Activated B cell treated with CpG ODN at 0.5 μM for 24 hours (primary cell): ENCODE measurements around the gene MCOLN1. TPM values are rescaled to one million over a fixed set of nuclear protein-coding genes. Genes with fewer than 3 reads are reported as not detected.

Experiments used
- ATAC-seq: fragments of 200-7000 bp; cut with Tn5 transposase; one replicate; pipeline ENCODE4 v1.10.0; 2021; ENCODE audit warnings: low read depth, mild to moderate bottlenecking, moderate library complexity
- CTCF ChIA-PET: fragments of 350-600 bp; sonication (Branson Sonifier 250); formaldehyde crosslinking; loops from one replicate; lab custom pipeline; 2021; ENCODE audit warnings: antibody characterized with exemption; lab: Charles Lee
- POLR2A ChIA-PET: fragments of 350-600 bp; sonication (Branson Sonifier 250); formaldehyde crosslinking; loops from one replicate; lab custom pipeline; 2021; ENCODE audit warnings: antibody characterized with exemption; lab: Charles Lee
- DNase-seq: peaks from one replicate; pipeline ENCODE4 v3.0.0; 2022
- H3K27ac Mint-ChIP-seq: one replicate; pipeline ENCODE4 v1.8.0; 2020; ENCODE audit warnings: mixed read lengths
- H3K27me3 Mint-ChIP-seq: one replicate; pipeline ENCODE4 v1.8.0; 2021; ENCODE audit warnings: mixed read lengths
- H3K36me3 Mint-ChIP-seq: one replicate; pipeline ENCODE4 v1.8.0; 2021; ENCODE audit warnings: low read depth, mixed read lengths
- H3K4me1 Mint-ChIP-seq: one replicate; pipeline ENCODE4 v1.8.0; 2021; ENCODE audit warnings: mixed read lengths
- H3K4me3 Mint-ChIP-seq: one replicate; pipeline ENCODE4 v1.8.0; 2020; ENCODE audit warnings: mild to moderate bottlenecking, mixed read lengths
- H3K9me3 Mint-ChIP-seq: one replicate; pipeline ENCODE4 v1.8.0; 2020; ENCODE audit warnings: mixed read lengths
- intact Hi-C: fragments of 100-400 bp; cut with micrococcal nuclease; formaldehyde crosslinking; loops from one replicate; pipeline ENCODE4 v1.15.1; 2024
- total RNA-seq: library from RNA; stranded (reverse); gene quantifications from 2 replicates; pipeline ENCODE4 v1.2.3, GENCODE V29; 2022
- TF ChIP-seq, protein P1 (sequence below): fragments of 200-600 bp; IDR thresholded peaks from one replicate; pipeline ENCODE4 v1.8.0; 2022; ENCODE audit warnings: antibody characterized with exemption, mild to moderate bottlenecking

The MCOLN1 gene
- total RNA-seq, 1 donor from 2014 or later = 13.7 TPM

DNA sequence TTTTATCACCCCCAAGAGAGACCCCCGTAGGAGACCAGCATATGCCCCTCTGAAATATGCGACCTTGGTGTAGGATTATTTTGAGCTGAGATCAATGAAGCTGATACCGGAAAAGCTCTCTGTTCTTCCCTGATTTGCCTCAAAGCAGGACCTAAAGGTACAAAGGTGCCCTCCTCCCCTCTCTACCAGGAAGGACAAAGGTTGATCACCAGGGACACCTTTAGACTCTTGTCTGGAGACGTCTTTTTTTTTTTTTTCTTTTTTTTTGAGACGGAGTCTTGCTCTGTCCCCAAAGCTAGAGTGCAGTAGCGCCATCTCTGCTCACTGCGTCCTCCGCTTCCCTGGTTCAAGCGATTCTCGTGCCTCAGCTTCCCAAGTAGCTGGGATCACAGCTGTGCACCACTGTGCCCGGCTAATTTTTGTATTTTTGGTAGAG lies 32.8 kb upstream of the MCOLN1 start:
- no peak for ATAC-seq
- TF ChIP-seq, protein P1, sequence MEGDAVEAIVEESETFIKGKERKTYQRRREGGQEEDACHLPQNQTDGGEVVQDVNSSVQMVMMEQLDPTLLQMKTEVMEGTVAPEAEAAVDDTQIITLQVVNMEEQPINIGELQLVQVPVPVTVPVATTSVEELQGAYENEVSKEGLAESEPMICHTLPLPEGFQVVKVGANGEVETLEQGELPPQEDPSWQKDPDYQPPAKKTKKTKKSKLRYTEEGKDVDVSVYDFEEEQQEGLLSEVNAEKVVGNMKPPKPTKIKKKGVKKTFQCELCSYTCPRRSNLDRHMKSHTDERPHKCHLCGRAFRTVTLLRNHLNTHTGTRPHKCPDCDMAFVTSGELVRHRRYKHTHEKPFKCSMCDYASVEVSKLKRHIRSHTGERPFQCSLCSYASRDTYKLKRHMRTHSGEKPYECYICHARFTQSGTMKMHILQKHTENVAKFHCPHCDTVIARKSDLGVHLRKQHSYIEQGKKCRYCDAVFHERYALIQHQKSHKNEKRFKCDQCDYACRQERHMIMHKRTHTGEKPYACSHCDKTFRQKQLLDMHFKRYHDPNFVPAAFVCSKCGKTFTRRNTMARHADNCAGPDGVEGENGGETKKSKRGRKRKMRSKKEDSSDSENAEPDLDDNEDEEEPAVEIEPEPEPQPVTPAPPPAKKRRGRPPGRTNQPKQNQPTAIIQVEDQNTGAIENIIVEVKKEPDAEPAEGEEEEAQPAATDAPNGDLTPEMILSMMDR = no peak
- Mint-ChIP-seq H3K9me3 (no peaks in the 10 kb centered on the region), H3K4me1 (peaks cover 10% of the 10 kb centered on the region), H3K27me3 (peaks cover 3% of the 10 kb centered on the region), H3K36me3 (no peaks in the 10 kb centered on the region), H3K4me3 (peak overlapping the region; percentile 79), H3K27ac (no peak overlapping the region)
- ChIA-PET CTCF (no interaction called here), POLR2A (interaction anchor here (0.5 to 1.0 kb wide), 4 partner anchors 16 to 94 kb away, joined by 3 to 4 read pairs (median 3); partner anchors contain the start of gene MCOLN1)
- intact Hi-C loops = loop anchor here (1.0 to 10.0 kb wide), 5 partner anchors 17 to 95 kb away; partner anchors contain the start of genes MCOLN1 and PNPLA6
- DNase-seq = no peak

DNA sequence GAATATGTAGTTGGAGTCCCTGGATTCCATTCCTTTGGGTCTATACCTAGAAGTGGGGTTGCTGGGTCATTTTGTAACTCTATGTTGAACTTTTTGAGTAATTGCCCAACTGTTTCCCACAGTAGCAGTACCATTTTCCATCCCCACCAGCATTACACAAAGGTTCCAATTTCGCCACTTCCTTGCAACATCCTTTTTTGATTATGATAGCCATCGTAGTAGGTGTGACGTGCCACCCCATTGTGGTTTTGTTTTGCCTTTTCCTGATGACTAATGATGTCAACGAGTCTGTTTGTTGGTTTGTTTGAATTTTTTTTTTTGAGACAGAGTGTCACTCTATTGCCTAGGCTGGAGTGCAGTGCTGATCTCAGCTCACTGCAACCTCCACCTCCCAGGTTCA lies 30.3 kb upstream of the MCOLN1 start:
- no peak overlapping the region for H3K27ac Mint-ChIP-seq
- DNase-seq = no peak
- H3K4me3 Mint-ChIP-seq = no peak overlapping the region
- POLR2A ChIA-PET = interaction anchor here (0.6 kb wide), 1 partner anchor 419 kb away, joined by 3 read pairs; no protein-coding TSS in a partner anchor
- TF ChIP-seq, protein P1 = no peak
- H3K27me3 Mint-ChIP-seq = peaks cover 8% of the 10 kb centered on the region
- peaks cover 10% of the 10 kb centered on the region for H3K4me1 Mint-ChIP-seq
- CTCF ChIA-PET = no interaction called here
- no peak for ATAC-seq
- no peaks in the 10 kb centered on the region for H3K36me3 Mint-ChIP-seq
- no peaks in the 10 kb centered on the region for H3K9me3 Mint-ChIP-seq
- intact Hi-C loops = no loop called here

DNA sequence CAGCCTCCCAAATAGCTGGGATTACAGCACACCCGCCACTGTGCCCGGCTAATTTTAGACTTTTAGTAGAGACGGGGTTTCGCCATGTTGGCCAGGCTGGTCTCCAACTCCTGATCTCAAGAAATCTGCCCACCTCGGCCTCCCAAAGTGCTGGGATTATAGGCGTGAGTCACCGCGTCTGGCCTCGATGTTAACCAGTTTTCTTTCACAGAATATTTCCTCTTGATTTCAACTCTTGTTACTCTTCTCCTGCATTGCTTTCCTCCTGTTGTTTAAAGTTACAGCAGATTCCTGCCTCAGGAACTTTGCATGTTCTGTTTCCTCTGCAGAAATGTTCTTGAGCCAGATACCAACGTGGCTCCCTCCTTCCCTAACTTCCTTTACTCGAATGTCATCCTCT lies 29.9 kb upstream of the MCOLN1 start:
- ATAC-seq = no peak
- TF ChIP-seq, protein P1 = no peak
- H3K9me3 Mint-ChIP-seq = no peaks in the 10 kb centered on the region
- H3K4me1 Mint-ChIP-seq = peaks cover 10% of the 10 kb centered on the region
- H3K36me3 Mint-ChIP-seq = no peaks in the 10 kb centered on the region
- no peak overlapping the region for H3K27ac Mint-ChIP-seq
- ChIA-PET POLR2A (no interaction called here), CTCF (no interaction called here)
- H3K27me3 Mint-ChIP-seq = peaks cover 11% of the 10 kb centered on the region
- intact Hi-C loops = no loop called here
- DNase-seq = no peak
- H3K4me3 Mint-ChIP-seq = no peak overlapping the region

DNA sequence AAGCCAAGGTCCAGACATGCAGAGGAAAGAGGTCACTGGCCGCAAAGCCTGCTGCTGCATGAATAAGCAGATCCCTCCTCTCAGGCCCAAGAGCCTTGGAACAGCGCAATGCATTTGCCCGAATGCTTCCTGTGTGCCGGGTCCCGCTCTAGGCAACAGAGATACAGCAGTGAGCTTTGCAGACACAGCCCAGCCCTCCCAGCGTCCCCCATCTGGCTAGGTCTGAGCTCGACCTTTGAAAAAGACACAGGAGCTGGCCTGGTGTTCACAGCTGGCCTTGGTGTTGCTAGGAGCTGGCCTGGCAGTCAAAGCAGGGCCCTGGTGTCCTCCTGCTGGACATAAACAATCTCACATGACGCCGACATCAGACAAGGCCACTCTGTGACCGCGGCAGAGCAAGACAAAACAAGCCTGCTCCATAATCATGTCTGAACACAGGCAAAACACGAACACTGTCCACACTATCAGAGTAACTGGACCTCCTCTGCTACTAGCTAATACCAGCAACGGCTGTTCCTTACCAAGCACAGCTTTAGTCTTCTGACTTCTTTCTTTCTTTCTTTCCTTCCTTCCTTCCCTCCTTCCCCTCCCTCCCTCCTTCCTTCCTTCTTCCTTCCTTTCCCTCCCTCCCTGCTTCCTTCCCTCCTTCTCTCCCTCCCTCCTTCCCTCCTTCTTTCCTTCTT lies 27.9 kb upstream of the MCOLN1 start:
- TF ChIP-seq, protein P1 = no peak
- POLR2A ChIA-PET = interaction anchor here (0.6 to 0.7 kb wide), 2 partner anchors 19 to 43 kb away, joined by 4 to 5 read pairs; no protein-coding TSS in a partner anchor

DNA sequence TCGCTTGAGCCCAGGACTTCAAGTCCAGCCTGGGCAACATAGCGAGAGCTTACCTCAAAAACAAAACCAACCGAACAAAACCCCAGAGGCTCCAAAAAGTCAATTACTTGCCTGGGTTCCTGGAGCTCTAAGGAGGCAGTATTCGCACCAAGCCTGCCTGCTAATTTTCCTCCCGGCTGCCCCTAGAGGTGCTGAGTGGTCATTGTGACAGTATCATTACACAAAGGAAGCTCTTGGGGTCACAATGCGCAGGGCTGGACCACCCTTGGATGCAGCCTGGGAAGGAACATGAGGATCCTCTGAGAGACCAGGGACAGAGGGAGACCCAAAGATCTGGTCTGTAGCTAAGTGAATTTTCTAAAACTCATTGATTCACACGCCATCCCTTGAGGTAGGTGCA lies 25.1 kb upstream of the MCOLN1 start:
- peaks cover 4% of the 10 kb centered on the region for H3K4me1 Mint-ChIP-seq
- ATAC-seq = no peak
- CTCF ChIA-PET = interaction anchor here (1.2 kb wide), 1 partner anchor 71 kb away, joined by 4 read pairs; no protein-coding TSS in a partner anchor
- H3K27ac Mint-ChIP-seq = no peak overlapping the region
- no peak for DNase-seq
- H3K36me3 Mint-ChIP-seq = no peaks in the 10 kb centered on the region
- POLR2A ChIA-PET = interaction anchor here (0.7 to 0.9 kb wide), 2 partner anchors 132 to 140 kb away, joined by 3 read pairs; partner anchors contain the start of genes PET100 and XAB2
- peaks cover 30% of the 10 kb centered on the region for H3K27me3 Mint-ChIP-seq
- no peak overlapping the region for H3K4me3 Mint-ChIP-seq
- TF ChIP-seq, protein P1 = no peak
- H3K9me3 Mint-ChIP-seq = no peaks in the 10 kb centered on the region
- intact Hi-C loops = no loop called here

More for the DNA sequence above, 27.9 kb upstream of the MCOLN1 start:
- H3K36me3 Mint-ChIP-seq = no peaks in the 10 kb centered on the region
- no peak overlapping the region for H3K4me3 Mint-ChIP-seq
- H3K27ac Mint-ChIP-seq = no peak overlapping the region
- intact Hi-C loops = no loop called here
- H3K27me3 Mint-ChIP-seq = peaks cover 17% of the 10 kb centered on the region
- CTCF ChIA-PET = no interaction called here
- ATAC-seq (no peak), DNase-seq (no peak)
- peaks cover 2% of the 10 kb centered on the region for H3K4me1 Mint-ChIP-seq
- H3K9me3 Mint-ChIP-seq = no peaks in the 10 kb centered on the region
